HG03103 (cell line): Measurements from ENCODE around the gene IZUMO4.
A peak's percentile ranks its signal among the peaks of the same experiment; 100 is the strongest.

Experiments
- ATAC-seq: cut with Tn5 transposase; IDR thresholded peaks from one replicate; pipeline ENCODE4 v1.9.1; 2021; ENCODE audit warnings: low read depth; ENCODE audit not compliant: unreplicated experiment

Gene IZUMO4

DNA sequence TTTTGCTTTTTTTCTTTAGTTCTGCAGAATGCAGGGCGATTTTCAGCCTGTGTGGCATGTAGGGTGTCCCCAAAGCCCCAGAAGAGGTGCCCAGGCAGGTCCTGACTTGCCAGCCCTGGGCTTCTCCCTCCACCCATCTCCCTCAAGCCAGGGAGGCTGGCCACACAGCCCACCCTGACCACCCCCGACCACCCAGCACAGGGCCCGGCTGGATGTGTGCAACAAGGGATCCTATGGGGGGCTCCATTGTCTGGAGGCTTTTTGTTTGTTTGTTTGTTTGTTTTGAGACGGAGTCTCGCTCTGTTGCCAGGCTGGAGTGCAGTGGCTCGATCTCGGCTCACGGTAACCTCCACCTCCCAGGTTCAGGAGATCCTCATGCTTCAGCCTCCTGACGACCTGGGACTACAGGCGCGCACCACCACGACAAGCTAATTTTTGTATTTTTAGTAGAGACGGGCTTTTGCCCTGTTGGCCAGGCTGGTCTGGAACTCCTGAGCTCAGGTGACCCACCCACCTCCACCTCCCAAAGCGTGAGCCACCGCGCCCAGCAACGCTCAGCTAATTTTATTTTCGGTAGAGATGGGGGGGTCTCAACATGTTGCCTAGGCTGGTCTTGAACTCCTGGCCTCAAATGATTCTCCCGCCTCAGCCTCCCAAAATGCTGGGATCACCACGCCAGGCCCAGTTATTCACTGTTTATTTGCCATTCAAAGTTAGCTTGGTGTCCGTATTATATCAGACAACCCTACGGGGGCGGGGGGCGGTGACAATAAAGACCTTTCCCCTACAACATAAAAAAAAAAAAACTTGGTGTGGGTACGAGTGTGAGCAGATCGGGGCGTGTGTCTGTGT is 37.9 kb upstream of the IZUMO4 start:
- ATAC-seq = no peak

- no peak for ATAC-seq
These were observed 37.1 kb upstream of the IZUMO4 start for GRCh38 chr19:2059422-2060201.

- ATAC-seq = peak; percentile 17
These were observed 35.7 kb upstream of the IZUMO4 start for GRCh38 chr19:2060884-2061494.

GRCh38 chr19:2061495-2062388 is 35.0 kb upstream of the IZUMO4 start:
- ATAC-seq = peak; percentile 76

DNA sequence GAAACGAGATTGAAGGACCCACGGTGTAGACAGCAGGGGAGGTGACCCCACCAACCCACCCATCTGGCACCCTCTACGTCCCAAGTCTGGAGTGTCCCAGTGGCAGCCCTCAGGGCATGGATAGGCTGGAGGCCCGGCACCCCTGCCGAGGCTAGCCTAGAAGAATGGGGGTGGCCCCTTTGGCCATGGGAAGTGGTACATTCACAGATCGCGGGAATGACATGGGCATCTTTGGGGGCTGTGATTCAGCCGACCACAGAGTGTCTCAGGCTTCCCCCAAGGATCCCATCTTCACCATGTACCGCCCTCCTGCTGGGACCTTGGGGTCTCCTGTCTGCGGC is 34.4 kb upstream of the IZUMO4 start:
- ATAC-seq = no peak

- ATAC-seq = no peak
These were observed 33.9 kb upstream of the IZUMO4 start for GRCh38 chr19:2062770-2063169.

DNA sequence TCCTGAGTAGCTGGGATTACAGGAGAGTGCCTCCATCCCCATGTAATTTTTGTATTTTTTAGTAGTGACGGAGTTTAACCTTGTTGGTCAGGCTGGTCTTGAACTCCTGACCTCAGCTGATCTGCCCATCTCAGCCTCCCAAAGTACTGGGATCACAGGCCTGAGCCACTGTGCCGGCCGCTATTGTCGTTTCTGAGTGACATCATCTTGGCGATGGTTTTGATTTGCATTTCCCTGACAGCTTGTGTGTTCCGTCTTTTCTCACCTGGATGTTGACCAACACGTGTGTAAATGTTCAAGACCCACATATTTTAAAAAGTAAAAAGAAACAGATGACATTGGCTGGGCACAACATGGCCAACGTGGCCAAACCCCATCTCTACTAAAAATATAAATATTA is 32.9 kb upstream of the IZUMO4 start:
- no peak for ATAC-seq

DNA sequence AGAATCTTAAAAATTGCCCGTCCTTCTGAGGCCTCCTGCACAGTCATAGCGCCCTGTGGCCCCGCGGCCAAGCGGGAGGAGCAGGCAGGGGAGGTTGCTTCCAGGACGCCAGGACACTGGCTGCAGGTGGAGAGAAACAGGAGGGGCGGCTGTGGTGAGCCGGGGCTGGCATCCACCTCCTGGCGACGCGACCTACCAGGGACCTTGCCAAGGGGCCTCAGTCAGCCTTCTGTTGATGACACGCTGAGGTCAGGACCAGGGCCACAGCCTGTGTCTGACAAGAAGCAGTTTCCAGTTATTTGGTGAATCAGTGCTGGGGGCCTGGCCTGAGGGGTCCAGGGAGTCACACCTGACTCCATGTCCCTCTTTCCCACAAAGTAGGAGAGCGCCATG is 32.3 kb upstream of the IZUMO4 start:
- no peak for ATAC-seq

DNA sequence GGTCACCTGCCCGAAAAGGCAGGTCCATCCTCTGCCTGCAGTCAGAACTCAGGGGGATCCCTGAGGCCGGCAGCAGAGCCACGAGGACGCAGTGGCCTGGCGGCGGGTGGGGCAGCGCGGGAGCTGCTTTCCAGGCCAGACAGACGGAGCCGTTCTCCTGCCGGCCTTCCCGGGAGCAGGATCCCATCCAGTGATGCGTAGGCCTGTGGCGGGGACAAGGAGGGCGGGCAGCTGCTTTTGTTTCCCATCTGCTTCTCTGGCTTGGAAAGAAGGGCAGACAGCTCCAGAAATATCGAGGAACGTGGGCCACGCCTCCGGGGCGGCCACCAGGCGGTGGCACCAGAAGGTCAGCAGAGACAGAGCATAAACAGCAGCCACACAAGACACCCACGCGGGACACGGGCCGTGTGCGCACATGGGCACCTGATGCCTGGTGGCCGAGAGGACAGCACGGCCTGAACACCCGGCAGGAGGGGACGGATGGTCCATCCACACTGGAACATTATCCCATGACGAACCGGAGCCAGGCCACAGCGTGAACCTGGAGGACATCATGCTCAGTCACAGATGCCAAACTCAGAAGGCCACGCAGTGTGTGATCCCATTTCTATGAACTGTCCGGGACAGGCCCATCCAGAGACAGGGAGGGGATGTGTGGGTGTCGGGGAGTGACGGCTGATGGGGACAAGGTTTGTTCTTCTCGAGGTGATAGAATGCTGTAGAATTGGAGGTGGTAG is 31.8 kb upstream of the IZUMO4 start:
- no peak for ATAC-seq

DNA sequence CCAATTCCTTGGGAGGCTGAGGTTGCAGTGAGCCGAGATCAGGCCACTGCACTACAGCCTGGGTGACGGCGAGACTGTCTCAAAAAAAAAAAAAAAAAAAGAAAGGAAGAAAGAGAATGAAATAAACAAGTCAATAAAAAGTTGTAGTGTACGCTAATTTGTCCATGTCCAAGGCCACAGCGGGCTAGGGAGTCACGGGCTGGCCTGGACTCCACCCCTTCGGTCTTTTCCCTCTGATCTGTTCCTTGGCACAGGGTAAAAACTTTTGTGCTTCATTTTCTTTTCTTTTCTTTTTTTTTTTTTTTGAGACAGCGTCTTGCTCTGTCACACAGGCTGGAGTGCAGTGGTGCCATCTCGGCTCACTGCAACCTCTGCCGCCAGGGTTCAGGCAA is 26.3 kb upstream of the IZUMO4 start:
- ATAC-seq = no peak

GRCh38 chr19:2070986-2071673 is 25.6 kb upstream of the IZUMO4 start:
- no peak for ATAC-seq

GRCh38 chr19:2072757-2073551 is 23.8 kb upstream of the IZUMO4 start:
- no peak for ATAC-seq

DNA sequence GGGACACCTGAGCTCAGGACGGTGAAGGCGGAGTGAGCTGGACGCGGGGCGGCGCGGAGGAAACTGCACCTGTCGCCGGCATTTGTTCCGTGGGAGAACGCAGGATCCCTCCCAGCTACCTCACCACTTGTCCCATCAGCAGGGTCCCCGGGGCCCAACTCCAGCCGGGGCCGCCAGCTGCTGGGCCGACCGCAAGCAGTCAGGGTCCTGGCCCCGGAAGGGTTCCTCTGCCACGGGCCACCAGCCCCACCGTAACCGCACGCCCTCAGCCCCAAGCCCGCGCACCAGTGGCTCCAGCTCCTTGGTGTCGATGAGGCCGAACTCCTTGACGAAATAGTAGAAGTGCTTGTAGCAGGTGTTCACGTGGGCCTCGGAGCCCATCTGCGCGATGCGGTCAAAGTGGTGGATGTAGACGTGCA is 20.2 kb upstream of the IZUMO4 start:
- no peak for ATAC-seq

DNA sequence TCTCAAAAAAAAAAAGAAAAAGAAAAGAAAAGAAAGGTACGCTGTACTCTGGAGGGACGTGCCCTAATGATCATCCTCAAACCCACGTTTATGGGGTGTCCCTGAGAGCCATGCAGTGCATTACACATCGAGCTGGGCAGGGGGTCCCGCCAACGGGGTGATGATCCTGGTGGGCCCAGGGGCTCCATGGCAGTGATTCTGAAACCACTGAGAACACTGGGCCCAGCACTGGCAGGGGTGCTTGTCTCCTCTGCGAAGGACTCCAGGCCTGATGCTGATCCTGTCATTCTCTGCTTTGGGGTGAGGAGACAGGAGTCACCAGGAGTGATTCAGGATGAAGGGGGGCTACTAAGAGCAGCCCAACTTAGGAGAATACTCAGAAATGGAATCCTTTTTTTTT is 19.3 kb upstream of the IZUMO4 start:
- no peak for ATAC-seq

- ATAC-seq = no peak
These were observed 18.7 kb upstream of the IZUMO4 start for GRCh38 chr19:2077833-2078619.

DNA sequence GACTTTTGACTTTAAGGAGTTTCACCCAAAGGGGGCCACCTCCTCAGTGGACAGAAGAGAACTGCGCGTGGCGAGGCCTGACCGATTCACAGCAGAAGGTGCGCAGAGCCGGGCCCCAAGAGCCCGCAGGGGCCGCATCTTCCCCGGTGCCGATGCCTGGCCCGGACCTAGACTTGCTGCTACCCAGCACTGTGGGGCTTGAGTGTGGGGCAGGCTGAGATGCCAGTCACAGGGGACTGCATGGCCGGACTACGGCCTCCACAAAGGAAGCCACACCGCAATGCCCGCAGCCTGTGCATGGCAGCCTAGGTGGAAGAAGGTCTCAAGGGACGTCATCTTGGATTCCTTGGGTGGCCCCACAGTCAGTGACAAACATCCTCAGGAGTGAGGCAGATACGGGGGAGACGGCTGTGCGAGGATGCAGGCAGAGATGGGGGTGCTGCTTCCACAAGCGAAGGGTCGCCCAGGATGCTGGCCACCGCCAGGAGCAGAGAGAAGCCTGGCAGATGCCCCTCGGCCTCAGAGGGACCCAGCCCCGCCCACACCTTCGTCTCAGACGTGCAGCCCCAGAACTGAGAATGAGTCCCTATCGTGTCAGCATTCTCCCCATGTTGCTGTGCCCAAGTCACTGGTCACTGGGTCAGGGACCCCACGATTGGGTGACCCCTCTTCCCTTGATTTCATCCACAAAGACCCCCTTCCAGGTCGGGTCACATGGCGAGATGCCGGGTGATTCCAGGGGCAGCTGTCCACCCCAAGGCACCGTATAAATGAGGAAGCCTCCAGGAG is 17.4 kb upstream of the IZUMO4 start:
- no peak for ATAC-seq

DNA sequence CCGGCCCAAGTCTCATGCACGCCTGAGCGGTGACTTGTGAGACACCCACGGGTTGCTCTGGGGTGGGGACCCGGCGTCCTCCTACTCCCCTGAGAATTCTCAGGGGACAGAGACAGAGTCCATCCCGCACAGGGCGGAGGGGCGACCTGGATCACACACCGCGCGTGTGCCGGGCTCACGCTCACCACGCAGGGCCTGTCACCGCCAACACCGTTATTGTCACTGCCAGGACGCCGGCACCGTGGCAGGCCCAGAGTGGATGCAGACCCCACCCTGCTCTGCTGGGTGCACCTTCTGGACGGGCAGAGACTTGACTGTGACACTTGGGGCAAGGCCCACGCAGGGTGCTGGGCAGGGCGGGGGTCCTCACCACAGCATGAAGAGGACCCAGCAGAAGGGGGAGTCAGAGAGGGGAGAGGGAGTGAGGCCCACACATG is 16.8 kb upstream of the IZUMO4 start:
- no peak for ATAC-seq
